Measurements from ENCODE around the gene C2orf92. TPM values are rescaled to one million over a fixed set of nuclear protein-coding genes. Genes with fewer than 3 reads are reported as not detected.
A peak's percentile ranks its signal among the peaks of the same experiment; 100 is the strongest.
"Not testable (repeated sequence)": the region's sequence is repeated elsewhere in the genome, so short reads cannot be mapped to it uniquely, and the experiment has no call there.

The C2orf92 gene
- polyA plus RNA-seq, 2 of the 4 experiments (the other 2 are of a cell fraction) = 1.1 to 2.7 TPM

- H3K4me3 ChIP-seq = peak overlapping the region; percentile 95
- H3K4me1 ChIP-seq = peaks cover 9% of the 10 kb centered on the region
- TF ChIP-seq SMC3 (IDR thresholded peaks at IDR 0.05) = 0 out of 3 replicates have a peak, but pooled peaks have one; percentile 0
- TF ChIP-seq HMGXB4 (CRISPR knock-in tag; IDR thresholded peaks at IDR 0.05; ENCODE audit: borderline replicate concordance) = no peak
- no peak for FAIRE-seq
- H3K27ac ChIP-seq = peak overlapping the region; percentile 96 to 97
- ChIA-PET POLR2A (interaction anchor here (0.8 to 4.1 kb wide), 6 partner anchors 10 to 74 kb away, joined by 3 to 76 read pairs (median 6); partner anchors contain the start of genes ANKRD36B and COX5B), CTCF (interaction anchor here (0.7 to 6.2 kb wide), 11 partner anchors 10 to 74 kb away, joined by 3 to 93 read pairs (median 6); no protein-coding TSS in a partner anchor)
- WGBS (ENCODE audit: missing lambda C conversion rate) = 5% methylated on average over 21 of the region's 21 CpGs
- peak overlapping the region; percentile 65 for H3K4me2 ChIP-seq
- ATAC-seq = peak in 1 of 2 experiments; percentile 7; a peak in 3 of 6 replicates
- H3K9me3 ChIP-seq = no peaks in the 10 kb centered on the region
- DNase-seq (ENCODE audit: low read depth in 1 of 2, low spot score in 1 of 2) = peak in 1 of 2 experiments; percentile 69
These were observed 4.9 kb upstream of the C2orf92 start for GRCh38 chr2:97664636-97664970.

GRCh38 chr2:97670471-97670870, 958 bp downstream of the C2orf92 start:
- Histone ChIP-seq H3K27ac (no peak overlapping the region), H3K4me2 (no peak overlapping the region), H3K9me3 (no peaks in the 10 kb centered on the region), H3K4me1 (no peaks in the 10 kb centered on the region), H3K4me3 (no peak overlapping the region)
- WGBS (ENCODE audit: missing lambda C conversion rate) = 100% methylated on average over 1 of the region's 1 CpG
- ChIA-PET POLR2A (interaction anchor here (0.6 kb wide), 1 partner anchor 27 kb away, joined by 3 read pairs; no protein-coding TSS in a partner anchor), CTCF (interaction anchor here (1.0 to 1.3 kb wide), 4 partner anchors 25 to 80 kb away, joined by 3 to 7 read pairs (median 5); partner anchors contain the start of gene COX5B)
- FAIRE-seq (no peak), DNase-seq (ENCODE audit: low read depth in 1 of 2, low spot score in 1 of 2) (no peak), ATAC-seq (no peak)
- no peak for TF ChIP-seq SREBF2 (IDR thresholded peaks at IDR 0.05)
- no peak for TF ChIP-seq RAD21 (conservative IDR thresholded peaks at IDR 0.05 in 1 of 2, IDR thresholded peaks at IDR 0.05 in 1 of 2)
- TF ChIP-seq ESRRA (IDR thresholded peaks at IDR 0.05; ENCODE audit: borderline replicate concordance, low read length) = no peak
- no peak for TF ChIP-seq EHF (CRISPR knock-in tag; IDR thresholded peaks at IDR 0.05)
- TF ChIP-seq ELK1 (IDR thresholded peaks at IDR 0.05; ENCODE audit: low read depth, low read length) = no peak
- TF ChIP-seq KDM5A (IDR thresholded peaks at IDR 0.05) = no peak
- no peak for TF ChIP-seq TP53 (CRISPR knock-in tag; IDR thresholded peaks at IDR 0.05)
- TF ChIP-seq FOSB (CRISPR knock-in tag; IDR thresholded peaks at IDR 0.05) = no peak
- TF ChIP-seq ZC3H11A (IDR thresholded peaks at IDR 0.05) = no peak
- no peak for TF ChIP-seq RFX5 (IDR thresholded peaks at IDR 0.05)
- TF ChIP-seq NR3C1 (IDR thresholded peaks at IDR 0.05) = no peak
- no peak for TF ChIP-seq REST (IDR thresholded peaks at IDR 0.05)

- POLR2A ChIA-PET = no interaction called here
- Histone ChIP-seq H3K4me3 (no peak overlapping the region), H3K27ac (no peak overlapping the region), H3K4me2 (no peak overlapping the region), H3K9me3 (no peaks in the 10 kb centered on the region), H3K4me1 (no peaks in the 10 kb centered on the region)
- WGBS (ENCODE audit: missing lambda C conversion rate) = 93% methylated on average over 7 of the region's 7 CpGs
- FAIRE-seq (no peak), DNase-seq (ENCODE audit: low read depth in 1 of 2, low spot score in 1 of 2) (no peak), ATAC-seq (no peak)
- no peak for TF ChIP-seq KDM1A (IDR thresholded peaks at IDR 0.05; ENCODE audit: low read depth)
- CTCF ChIA-PET = interaction anchor here (1.7 kb wide), 1 partner anchor 68 kb away, joined by 3 read pairs; no protein-coding TSS in a partner anchor
These were observed 2.0 kb downstream of the C2orf92 start for GRCh38 chr2:97671526-97671925.

GRCh38 chr2:97672606-97673140, 3.2 kb downstream of the C2orf92 start:
- WGBS (ENCODE audit: missing lambda C conversion rate) = 86% methylated on average over 4 of the region's 6 CpGs
- H3K4me3 ChIP-seq; H3K4me1 ChIP-seq; H3K27ac ChIP-seq; DNase-seq (ENCODE audit: low read depth in 1 of 2, low spot score in 1 of 2); H3K9me3 ChIP-seq; H3K4me2 ChIP-seq; ATAC-seq; FAIRE-seq: not testable (repeated sequence)
- POLR2A ChIA-PET = interaction anchor here (1.0 kb wide), 1 partner anchor 10 kb away, joined by 3 read pairs; no protein-coding TSS in a partner anchor
- CTCF ChIA-PET = interaction anchor here (1.2 to 1.7 kb wide), 4 partner anchors 9 to 82 kb away, joined by 3 read pairs; partner anchors contain the start of gene ACTR1B
